Measurements from ENCODE around the gene OSM.
"Not testable (repeated sequence)": the region's sequence is repeated elsewhere in the genome, so short reads cannot be mapped to it uniquely, and the experiment has no call there.

Gene OSM

GRCh38 chr22:30244066-30244465 is 22.6 kb downstream of the OSM start:
- DNase-seq (ENCODE audit: low read depth) = no peak

- DNase-seq (ENCODE audit: low read depth) = no peak
These were observed 23.0 kb downstream of the OSM start for GRCh38 chr22:30243661-30244060.

DNA sequence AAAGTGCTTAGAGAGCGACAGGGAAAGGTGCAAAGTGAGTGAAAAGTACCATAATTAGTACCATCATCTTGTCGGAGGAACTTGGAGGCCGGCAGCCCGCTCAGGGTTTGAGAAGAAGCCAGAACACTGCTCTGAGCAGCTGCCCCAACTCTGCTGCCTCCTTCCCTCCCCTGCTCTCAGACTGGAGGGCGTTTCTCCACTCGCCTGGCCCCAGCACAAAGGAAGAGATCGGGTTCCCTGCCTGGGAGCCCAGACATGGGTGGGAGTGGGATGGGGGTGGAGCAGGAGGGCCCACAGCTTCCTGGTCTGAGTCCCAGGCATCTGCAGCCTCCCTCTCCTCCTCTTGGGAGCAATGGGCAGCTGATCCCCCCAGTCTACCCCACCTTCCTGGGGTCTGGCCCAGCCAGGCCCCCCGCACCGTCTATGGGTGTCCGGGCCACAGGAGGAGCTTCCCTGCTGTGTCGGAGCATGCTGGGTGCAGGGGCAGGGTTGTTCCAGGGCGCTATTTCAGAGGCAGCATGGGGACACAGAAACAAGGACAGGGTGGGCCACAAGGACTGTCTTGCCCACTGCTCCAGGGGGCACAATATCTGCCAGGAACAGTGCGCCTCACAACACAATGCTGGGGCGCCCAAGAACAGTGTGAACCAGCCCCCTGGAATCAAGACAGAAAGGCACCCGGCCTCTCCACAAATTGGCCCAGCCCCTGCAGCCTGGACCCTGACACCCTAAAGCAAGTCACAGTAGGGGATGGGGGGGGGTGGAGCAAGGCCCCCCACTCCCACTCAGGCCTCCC is 24.9 kb downstream of the OSM start:
- no peak for DNase-seq (ENCODE audit: low read depth)

DNA sequence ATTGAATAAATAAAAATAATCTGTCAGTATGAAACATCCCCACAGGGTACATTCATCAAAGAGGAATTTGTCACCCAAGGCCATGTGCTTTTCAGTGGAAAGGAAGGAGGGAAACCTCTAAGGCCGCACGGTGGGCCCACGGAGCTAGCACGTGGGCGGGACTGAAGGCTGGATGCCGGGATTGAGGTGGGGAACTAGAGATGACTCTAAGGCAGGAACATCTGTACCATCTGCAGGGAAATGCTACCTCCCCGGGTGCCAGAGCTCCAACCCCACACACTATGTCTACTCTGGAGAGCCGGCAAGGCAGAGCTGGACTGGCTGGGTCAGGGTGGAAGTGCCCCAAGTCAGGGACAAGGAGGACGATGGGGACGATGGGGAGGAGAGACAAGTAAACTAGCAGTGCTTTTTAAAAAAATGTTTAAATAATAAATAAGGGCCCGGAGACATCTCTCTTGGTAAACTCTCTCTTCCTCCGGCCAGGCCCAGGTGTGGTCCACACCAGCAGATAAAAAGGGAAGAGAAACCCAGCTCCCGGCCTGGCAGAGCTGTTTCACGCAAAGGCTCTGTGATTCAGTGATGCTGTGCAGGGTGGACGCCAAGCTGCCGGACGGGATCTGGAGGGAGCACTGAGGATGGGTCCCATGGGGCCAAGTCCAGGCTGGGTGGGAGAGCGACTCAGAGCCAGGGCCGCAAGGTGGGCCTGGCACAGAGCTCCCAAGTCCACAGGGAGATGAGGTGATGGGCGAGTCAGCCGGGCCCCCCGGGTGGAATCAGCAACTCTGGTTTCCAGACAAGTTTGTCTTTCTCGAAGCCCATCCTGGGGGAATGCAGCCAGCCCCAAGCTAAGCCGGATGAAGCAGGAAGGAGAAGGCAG is 25.9 kb downstream of the OSM start:
- DNase-seq (ENCODE audit: low read depth) = no peak

GRCh38 chr22:30239488-30240405 is 26.9 kb downstream of the OSM start:
- DNase-seq (ENCODE audit: low read depth) = no peak

DNA sequence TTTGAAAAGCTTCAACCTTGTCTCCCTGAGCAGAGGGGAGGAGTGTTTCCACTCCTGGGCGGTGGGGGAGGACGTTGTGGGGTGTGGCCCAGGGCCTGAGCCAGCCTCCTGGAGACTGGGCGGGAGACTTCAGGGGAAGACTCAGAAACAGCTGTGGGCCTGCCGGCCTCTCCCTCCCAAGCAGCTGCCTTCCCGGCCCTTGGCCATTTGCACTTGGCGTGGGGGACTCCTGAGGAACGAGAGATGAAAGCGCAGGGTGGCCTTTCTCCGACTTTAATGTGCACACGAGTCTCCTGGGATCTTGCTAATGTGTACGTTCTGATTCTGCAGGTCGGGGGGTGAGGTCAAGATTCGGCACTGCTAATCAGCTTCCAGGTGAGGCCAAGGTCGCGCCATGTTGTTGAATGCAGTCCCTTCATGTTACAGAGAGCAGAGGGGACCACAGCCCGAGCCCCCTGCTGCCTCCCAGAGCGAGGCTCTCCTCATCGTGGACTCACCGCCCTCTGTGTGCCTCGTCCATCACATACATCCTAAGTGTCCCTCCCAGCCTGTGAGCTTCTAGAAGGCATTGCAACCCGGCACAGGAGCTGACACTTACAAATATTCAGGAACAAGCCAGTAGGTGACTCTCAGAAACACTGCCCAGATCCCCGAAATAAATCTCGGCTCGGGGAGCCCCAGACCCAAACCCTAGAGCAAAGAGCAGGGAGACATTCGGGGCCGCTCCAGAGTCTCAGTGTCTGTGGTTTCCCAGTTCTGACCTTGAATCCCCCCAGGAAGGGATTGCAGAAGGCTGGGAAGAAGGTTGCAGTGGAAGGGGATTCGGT is 27.8 kb downstream of the OSM start:
- no peak for DNase-seq (ENCODE audit: low read depth)

GRCh38 chr22:30238136-30238535 is 28.5 kb downstream of the OSM start:
- DNase-seq (ENCODE audit: low read depth) = no peak

DNA sequence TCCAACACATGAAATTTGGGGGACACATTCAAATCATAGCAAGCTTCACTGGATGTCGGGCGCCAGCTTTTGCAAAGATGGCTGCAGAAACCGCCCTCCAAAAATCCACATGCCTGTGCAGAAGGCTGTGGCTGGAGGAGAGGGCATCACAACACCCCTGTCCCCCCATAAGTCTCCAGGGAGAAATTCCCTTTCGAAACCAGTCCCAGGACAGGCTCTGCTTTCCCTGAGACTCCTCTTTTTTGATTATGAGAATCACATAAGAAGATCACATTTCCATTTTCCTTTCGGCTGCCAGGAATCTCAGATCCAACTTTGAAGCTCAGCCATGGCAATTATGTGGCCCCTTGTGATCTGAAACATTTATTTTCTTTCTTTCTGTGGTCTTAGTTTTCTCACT is 29.8 kb downstream of the OSM start:
- no peak for DNase-seq (ENCODE audit: low read depth)

DNA sequence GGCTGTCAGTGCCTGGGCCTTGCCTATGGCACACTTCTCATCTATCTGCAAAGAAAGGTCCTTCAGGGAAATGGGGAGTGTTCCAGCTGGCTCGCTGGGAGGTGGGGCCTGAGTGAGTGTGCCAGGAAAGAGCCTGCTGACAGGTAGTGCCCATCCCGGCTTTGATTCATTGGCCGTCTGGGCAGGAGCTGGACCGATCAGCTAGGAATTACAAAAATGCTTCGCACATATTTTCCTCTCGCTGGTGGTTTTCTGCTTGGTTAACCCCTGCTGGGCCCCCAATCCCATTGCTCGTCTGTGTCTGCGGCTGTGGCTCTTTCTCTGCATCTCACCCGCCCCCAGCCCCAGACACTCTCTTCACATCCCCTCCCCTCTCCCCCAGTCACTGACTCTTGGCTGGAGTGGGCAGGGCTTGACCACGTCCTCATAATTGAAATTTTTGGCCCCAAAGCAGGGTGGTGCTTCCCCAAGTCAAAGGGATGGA is 30.9 kb downstream of the OSM start:
- no peak for DNase-seq (ENCODE audit: low read depth)

GRCh38 chr22:30234786-30235470 is 31.7 kb downstream of the OSM start:
- DNase-seq (ENCODE audit: low read depth) = no peak

DNA sequence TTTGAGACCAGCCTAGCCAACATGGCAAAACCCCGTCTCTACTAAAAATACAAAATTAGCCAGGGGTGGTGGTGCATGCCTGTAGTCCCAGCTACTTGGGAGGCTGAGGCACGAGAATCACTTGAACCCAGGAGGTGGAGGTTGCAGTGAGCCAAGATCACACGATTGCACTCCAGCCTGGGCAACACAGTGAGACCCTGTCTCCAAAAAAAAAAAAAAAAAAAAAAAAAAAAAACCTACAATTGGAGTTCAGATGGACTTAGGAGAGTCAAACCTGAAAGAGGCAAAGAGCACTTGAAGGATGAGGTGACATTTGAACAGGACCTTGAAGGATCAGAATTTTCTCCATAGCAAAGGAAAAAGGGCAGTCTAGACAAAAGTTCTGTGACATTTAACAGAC is 32.3 kb downstream of the OSM start:
- DNase-seq (ENCODE audit: low read depth) = not testable (repeated sequence)

GRCh38 chr22:30233582-30233981 is 33.1 kb downstream of the OSM start:
- DNase-seq (ENCODE audit: low read depth) = no peak

DNA sequence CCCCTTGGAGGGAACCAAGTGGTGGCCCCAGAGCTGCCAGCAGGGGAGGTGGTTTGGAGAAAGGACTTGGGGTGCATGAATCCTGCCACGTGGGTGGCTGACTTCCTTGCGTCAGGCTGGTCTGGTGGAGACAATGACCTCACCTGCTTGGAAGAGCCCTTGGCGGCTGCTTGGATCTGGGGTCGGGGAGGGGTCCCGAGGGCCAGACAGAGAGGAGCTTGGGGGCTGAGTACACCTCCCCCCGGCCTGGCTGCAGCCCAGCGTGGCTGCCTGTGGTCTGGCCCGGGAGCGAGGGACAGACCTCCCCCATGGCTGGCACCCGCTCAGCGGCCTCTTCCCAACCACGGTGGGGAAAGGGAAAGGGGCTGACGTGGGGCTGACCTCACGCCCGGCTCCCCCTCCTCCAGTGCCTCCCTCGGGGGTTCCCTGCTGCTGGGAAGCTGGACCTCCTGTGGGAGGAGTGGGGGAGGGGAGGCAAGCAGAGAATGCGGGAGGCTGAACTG is 33.9 kb downstream of the OSM start:
- DNase-seq (ENCODE audit: low read depth) = no peak

- no peak for DNase-seq (ENCODE audit: low read depth)
These were observed 35.7 kb downstream of the OSM start for GRCh38 chr22:30230787-30231461.

- no peak for DNase-seq (ENCODE audit: low read depth)
These were observed 36.3 kb downstream of the OSM start for GRCh38 chr22:30230330-30230729.

- DNase-seq (ENCODE audit: low read depth) = no peak
These were observed 37.9 kb downstream of the OSM start for GRCh38 chr22:30228509-30229359.

- no peak for DNase-seq (ENCODE audit: low read depth)
These were observed 39.0 kb downstream of the OSM start for GRCh38 chr22:30227438-30228228.
